HG03354 (cell line): ENCODE data around the gene TOX3.

Source experiments
- ATAC-seq: cut with Tn5 transposase; IDR thresholded peaks from one replicate; pipeline ENCODE4 v1.9.1; 2021; ENCODE audit warnings: mild to moderate bottlenecking; ENCODE audit not compliant: unreplicated experiment, poor library complexity, severe bottlenecking

Gene TOX3

DNA sequence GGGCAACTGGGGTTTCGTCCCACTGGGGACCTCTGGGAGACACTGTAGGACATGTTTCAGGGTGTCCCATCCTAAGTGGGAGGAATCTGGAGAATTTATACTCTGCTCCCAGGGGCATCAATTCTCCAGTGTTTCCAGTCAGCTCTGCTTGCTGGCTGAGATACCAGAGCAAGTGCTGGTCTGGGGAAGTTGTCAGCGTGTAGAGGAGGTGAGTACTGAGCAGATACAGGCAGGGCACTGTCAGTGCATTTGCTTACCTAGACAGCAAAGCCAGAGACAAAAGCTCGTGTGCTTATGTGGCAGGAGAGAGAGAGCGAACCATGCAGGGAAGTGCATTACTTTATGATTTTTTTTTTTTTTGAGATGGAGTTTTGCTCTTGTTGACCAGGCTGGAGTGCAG lies 20.2 kb upstream of the TOX3 start:
- no peak for ATAC-seq

DNA sequence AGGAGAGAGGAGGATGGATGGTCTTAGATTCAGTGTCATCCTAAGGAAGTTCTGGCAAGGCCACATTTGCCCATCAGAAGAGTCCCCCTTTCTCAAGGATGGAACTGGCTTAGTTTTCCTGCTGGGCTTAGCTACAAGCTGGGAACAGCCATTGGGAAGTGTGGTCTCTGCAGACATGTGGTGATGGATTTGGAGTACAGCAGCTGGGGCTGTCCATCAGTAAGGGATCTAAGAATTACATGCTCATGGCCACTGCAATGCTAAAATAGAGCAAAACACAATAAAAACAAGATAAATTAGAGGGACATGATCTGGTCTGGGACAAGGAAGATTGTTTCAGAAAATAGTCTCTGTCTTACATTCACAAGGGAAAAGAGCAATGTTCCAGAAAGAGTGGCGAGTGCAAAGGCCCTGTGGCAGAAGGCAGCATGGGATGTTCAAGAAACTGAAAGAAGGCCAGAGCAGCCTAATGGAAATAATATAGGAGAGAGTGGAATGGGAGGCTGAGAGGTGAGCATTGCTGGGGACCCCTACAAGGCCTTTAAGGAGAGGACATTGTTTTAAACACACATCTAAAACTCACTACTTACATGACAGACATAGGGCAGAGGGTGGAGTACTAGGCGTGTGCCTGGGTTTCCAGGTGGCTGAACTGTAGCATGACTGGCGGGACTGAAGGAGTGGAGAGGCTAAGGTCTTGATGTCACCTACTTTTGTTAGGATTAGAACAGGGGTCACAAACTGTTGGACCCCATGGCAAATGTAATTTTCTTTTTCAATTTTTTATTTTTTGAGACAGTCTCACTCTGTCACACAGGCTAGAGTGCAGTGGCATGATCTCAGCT lies 17.0 kb upstream of the TOX3 start:
- ATAC-seq, result no peak

DNA sequence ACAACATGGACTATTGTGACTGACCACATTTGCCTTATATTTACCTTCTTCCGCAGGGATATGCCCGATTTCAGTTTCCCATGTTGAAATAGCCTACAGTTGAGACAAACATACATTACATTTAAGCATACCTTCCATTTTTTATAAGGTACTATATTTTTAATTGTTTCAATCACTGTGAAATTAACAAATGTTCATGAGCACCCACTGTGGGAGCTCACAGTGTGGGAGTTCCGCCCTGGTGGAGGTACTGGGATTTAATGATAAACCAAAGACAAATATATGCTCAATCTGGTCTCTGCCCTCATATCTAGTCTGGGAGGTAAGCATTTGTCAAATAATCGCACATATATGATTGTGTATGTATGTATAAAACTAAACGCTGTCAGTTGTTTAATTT lies 15.8 kb upstream of the TOX3 start:
- ATAC-seq, result no peak

DNA sequence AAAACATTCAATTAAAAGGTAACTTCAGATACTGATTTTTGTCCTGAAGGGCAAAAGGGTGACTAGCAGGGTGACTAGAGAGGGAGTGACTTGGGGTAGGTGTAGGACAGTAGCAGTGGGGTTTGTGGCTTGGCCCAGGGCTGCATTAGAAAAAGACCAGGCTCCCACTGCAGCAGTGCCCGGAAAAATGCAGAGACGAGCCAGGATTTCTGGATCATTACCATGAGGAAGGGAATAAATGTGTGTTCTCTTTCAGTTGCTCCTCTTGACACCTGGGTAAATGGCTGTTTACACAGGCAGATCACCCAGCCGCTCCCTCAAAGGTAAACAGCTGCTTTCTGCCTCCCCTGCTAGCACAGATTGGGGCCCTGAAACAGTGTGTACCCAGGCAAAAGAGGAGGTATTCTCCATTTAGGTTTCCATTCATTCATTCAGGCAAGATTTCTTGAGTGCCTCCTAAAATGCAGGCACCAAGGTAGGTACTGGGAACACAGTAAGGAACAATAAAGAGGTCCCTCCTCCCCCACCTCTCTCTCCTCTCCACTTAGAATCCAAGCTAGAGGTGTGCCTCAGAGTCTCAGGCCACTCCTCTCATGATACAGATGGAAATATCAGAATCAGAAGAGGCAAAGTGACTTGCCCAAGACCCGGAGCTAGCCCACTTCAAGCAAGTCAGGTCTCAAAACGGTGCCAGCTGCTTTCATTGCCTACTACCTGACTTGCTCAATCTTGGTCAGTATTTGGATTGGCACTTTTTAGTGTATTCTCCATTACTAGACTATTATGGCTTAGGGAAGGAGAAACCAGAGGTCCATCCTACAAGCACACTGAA lies 15.2 kb upstream of the TOX3 start:
- ATAC-seq, result no peak

DNA sequence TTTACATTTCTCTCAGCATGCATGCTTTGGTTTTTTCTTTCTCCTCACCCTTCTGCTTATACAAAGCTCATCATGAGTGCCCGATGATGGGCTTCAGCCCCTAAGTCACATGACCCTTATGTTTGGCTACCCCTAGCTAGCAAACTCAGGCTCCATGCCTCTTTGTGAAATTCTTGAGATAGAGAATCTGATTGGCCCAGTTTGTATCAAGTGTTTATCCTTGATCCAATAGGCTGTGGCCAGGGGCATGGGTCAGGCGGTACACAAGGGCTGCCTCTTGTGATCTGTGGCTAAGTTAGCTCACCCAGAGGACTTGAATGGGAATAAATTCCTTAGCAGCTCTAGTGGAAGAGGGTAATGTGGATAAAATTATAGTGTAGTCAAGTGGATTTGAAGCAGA lies 11.5 kb upstream of the TOX3 start:
- no peak for ATAC-seq

DNA sequence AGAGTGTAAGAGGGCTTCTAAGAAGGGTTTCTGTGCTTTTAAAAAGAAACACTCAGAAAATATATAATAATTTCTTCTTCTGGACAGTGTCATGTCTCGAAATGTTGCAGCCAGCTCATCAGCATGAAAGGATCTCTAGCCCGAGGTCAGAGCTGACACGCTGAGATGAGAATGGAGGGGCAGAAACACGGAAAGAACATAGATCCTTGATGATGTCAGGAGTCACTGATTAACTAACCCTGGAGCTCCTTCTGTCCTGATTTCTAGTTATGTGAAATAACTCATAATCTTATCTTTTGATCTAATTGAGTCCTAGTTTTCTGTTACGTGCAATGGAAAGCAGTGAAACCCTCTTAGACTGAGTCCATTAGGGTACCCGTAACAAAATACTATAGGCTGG lies 10.3 kb upstream of the TOX3 start:
- ATAC-seq, result no peak

DNA sequence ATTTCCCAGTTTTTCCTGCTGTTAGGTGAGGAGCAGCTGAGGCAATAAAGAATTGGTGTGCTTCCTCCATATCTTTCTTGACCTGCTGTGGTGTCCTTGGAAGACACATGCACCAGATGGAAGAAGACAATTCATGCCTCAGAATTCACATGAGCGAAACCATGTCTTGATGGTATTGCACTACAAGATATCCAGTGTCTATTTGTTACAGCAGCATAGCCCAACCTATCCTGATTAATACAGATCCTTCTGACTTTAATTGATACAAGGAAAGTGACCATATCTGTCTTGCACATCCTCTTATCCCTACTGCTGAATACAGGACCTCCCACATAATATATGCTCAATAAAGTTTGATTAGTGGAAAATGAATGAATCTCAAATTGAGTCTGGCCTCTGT lies 9.1 kb upstream of the TOX3 start:
- no peak for ATAC-seq

DNA sequence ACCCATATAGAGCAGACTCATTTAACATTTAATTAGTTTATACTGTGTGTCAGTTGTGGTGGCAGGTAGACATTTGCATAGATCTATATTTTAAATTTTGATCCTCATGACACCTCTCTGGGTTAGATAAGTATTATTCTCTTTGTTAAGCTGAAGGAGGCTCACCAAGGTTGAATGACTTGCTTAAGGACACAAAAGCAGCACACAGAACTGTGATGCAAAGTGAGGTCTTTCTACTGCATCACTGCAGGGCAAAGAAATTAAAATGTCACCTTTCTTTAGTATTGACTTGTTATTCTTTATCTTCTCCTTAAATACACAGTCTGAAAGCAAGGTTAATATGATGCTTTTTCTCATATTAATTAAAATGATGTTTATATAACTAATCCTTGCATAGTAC lies 8.6 kb upstream of the TOX3 start:
- no peak for ATAC-seq

DNA sequence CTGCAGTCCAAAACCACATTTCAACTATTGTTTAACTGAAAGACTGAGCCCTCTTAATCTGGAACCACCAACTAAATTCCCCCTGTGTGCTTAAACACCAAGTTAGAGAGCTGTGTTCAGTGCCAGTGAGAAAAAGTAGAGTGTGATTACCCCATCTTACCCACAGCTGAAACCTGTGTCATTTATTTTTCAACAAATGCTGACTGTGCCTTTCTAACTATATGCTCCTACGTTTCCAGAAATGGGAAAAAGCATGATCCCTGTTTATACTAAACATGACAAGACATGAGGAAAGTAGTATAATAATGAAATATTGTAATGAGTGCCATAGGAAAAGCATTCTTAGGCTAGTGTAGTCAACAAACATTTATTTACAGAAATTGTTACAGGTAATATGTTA lies 7.4 kb upstream of the TOX3 start:
- ATAC-seq, result no peak

DNA sequence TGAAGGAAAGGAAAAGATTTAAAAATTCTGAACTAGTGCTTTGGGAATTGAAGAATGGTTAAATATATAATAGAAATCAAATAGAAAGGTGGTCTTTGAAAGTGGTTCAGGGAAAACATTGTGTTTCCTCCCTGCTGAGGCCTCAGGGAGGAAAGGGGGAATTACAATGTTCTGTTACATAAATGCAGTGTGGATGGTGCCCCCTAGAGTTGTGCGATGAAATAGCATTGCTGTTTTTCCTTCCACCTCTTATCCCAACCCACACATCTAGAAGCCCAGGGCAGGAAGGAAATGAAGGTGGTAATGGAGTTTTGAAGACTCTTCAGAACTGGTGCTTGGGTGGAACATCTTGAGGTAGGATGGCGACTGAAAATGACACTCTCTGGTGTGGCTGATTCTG lies 6.4 kb upstream of the TOX3 start:
- ATAC-seq, result no peak

DNA sequence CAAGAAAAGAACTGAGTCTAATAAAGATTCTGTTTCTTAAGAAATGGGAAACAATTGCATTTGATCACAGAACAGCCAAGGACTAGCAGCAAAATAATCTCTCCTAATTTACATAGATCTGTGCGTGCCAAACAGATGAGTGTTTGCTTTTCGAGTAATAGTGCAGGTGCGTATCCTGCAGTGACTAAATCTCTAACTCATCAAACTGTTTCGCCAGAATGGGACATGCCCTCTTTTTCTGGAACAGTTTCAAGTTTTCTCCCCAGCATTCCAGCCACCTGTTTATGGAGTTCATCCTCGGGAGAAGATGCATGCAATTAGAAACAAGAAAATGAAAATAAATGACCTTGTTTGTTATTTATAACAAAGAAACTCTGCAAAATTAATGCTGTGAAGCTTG lies 5.7 kb upstream of the TOX3 start:
- no peak for ATAC-seq

DNA sequence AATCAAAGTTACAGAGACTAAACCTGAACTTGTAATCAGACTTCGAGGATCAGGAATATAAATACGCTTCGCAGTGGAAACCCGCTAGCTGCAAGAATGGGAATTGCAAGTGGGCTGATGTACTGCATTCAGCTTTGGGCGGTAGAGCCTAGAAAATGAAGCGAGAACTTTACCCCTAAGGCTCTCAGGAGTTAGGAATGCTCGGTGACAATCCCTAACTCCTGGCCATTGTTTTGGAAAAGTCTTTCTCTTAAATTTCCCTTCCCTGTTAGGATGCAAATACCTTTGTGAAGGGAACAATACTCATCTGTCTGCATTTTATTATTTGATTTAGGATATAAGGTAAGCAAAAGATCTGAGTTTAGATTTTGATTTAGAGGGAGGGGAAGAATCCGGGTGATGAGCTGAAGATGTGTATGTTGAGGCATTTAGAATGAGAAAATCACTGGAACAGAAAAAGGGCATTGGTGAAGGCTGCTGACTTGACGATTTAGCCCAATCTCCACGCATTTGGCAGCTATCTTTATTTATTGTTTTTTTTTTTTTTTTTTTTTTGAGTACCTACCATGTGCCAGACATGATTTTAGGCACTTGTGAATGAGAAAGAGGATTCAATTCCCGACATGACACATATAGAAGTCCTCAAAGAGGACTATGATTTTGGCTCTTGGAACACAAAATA lies 2.2 kb upstream of the TOX3 start:
- ATAC-seq, result no peak

DNA sequence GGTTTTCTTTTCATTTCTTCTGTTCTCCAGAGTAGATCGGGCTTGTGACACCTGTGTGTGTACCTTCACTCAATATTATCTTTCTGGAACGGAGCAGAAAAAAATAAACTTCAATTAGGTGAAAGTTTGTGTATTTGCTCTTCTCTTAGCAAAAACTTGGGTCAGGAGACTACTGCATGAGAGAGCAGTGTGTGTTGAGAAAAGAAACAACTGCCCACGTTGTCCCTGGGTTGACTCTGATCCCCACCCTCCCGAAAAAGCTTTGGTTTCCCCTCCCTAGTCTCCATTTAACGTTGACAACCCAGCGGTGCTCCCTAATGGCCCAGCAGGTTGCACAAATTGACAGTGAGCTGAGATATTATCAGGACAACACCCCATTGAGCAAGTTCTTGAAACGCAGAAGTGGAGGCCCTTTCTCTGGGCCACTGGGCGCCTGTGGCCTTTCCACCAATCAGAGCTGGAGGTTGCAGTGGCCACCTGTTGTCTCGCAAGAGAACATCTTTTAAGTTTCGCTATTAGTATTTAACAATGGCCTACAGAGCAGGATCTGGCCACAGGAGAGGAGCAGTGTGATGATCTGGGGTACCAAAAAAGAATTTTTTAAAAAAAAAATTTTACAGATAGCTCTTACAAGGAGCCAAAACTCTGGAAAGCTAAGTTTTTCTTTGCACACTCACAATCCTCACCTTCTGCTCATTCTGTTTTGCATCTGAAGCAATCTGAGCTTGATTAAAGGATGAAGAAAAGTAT lies 1.5 kb upstream of the TOX3 start:
- no peak for ATAC-seq

DNA sequence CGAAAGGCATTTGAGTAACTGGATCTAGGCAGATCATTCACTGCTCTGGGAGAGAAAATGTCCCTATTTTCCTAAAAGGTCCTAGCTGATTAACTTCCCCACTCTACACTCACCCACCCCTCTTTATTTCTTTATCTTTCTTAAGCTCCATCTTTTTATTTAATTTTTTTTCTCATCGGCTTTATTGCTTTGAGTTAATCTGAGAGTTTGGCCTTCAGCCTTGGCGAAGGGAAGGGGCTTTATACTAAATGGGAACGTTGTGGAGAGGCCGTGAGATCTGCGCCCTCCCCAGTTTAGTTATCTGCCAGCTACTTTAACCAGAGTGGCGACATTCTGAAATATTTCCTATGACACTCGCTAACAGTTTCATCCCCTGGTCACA lies 882 bp upstream of the TOX3 start:
- no peak for ATAC-seq

DNA sequence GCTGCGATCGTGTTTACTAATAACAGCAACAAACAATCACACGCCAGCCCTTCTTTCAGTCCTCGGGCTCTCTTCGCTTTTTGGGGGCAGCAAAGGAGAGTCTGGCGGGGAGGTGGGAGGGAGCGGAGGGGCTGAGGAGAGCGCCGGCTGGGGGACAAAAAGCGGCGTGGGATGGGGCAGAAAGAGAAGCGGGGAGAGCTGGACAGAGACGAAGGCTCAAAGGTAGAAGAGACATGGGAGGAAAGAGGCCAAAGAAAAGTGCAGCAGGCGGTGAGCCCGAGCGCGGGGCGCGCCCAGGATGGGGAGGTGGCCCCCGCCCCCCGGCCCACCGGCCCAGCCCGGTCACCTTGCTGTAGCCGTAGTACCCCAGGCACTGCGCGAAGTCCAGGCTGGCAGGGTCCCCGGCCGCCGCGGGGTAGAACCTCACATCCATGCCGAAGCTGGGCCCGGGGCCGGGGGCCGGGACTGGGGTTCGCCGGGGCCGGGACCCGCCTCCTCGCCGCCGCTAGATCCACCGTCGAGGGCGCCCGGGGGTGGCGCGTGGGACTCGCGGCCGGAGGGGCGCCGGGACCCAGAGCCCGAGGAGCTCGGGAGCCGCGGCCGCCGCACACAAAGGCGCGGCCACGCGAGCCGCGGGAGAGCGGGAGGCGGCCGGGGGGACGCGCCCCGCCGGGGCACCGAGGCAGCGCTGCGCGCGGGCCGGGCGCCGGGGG lies 496 bp downstream of the TOX3 start:
- ATAC-seq, result no peak

DNA sequence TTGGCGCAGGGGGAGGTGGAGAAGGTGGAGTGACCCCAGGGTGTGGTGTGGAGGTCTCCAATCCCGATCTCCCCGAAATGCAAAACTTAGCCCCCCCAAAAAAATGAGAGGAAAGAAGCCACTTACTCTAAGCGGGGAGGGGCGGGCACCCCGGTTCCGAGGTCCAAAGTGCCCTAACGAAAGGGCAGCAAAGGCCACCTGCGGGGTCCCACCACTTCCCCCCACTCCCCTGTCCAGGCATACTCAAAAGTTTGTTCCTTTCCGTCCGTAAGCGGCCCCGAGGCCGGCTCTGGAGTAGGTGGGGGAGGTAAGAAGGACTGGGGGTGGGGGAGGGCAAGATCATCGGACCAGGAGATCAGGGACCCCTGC lies 1.1 kb downstream of the TOX3 start:
- ATAC-seq, result no peak

DNA sequence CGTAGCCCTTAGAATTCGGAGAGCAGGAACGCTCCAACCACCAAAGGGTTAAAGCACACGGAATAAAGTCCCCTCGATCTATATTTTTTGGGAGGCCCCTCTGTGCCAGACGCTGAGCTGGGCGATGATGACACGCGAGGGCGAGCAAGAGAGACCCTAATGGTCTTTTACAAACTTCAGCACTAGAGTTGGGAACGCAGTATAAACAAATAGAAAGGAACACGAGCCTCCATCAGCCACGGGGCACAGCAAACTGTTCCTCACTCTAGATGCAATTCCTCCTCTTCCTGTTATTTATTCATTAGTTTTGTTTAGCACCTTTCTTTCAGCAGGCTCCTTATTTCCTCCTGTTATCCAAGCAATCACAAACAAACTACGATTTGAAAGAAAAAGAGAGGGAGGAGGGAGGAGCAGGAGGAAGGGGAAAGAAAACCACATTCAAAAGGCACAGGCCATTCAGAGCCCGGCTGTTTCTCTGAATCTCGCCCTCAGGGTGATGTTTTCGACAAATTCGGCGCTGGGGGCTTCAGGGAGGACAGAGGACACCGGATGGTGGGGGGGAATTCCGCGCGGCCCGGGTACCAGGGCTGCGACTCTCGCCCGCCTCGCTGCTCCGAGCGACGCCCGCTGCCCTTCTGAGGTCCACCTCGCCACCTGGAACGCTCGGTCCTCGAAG lies 1.6 kb downstream of the TOX3 start:
- no peak for ATAC-seq

DNA sequence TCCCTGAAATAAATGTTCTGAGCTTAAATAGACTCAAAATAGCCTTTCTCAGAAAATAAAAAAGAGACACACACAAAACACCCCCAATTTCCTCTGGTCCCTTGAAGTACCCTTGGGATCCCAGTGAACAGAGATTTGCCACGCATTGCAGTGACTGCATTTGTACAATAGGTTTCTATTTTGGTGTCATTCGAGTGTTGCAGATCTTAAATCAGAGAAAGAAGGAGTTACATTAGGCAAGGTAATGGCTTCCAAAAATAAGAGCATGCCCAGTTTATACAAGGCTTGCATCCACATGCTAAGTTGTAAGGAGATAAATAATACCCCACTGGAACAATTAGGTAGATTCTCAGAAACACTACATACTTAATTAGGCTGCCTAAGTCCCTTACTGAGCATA lies 2.2 kb downstream of the TOX3 start:
- no peak for ATAC-seq

DNA sequence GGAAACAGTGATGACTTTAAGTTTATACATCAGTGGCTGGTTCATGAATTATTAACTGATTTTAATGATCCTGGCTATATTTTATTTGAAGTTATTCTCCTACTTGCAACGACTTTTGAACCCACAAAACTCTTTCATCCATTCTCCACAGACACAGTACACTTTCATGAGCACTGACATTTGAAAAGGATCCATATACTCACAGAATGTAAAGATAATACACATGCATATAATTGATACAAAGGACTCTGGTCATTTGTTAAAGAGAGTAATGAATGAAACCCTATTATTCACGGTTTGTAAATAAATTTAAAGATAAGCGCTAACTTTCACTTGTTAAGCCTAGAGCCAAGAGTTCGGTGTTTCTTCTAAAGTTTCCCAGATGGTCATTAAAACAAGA lies 3.3 kb downstream of the TOX3 start:
- ATAC-seq, result no peak
